SH-SY5Y (cell line): ENCODE measurements around the gene BTAF1.

ENCODE experiments used
- GATA2 ChIP-seq: IDR thresholded peaks from 2 replicates; pipeline ENCODE4 v1.6.1; 2011; ENCODE audit warnings: mild to moderate bottlenecking, low read depth, low read length
- GATA3 ChIP-seq: IDR thresholded peaks from 2 replicates; pipeline ENCODE4 v1.6.1; 2011; ENCODE audit warnings: low read depth, mild to moderate bottlenecking, low read length, moderate library complexity

GRCh38 chr10:91885362-91886079, 38.0 kb upstream of the BTAF1 start:
- TF ChIP-seq GATA3 = no peak
- TF ChIP-seq GATA2 = no peak
